ENCODE measurements around the gene PLPP4. TPM values are rescaled to one million over a fixed set of nuclear protein-coding genes. Genes with fewer than 3 reads are reported as not detected.

The PLPP4 gene
- total and polyA plus RNA-seq, 10 donors = not detected

- WGBS, 5 donors = 70 to 89% (median 81%) methylated on average over 2 of the region's 2 CpGs
- intact Hi-C loops (cut with DNase I; ENCODE audit: low total_unique reads) = no loop called here
- Histone ChIP-seq H3K4me3 (no peak overlapping the region), H3K36me3 (no peaks in the 10 kb centered on the region), H3K9me3 (no peaks in the 10 kb centered on the region), H3K27ac (no peak overlapping the region), H3K4me1 (no peaks in the 10 kb centered on the region), H3K27me3 (replicated peaks in 1 of 7) (peaks cover 0 to 5% (median 0%) of the 10 kb centered on the region in 7 donors)
- TF ChIP-seq POLR2AphosphoS5 (IDR thresholded peaks at IDR 0.05) = no peak
- no peak for DNase-seq
Measured at GRCh38 chr10:120507651-120508050, 50.6 kb downstream of the PLPP4 start.

DNA sequence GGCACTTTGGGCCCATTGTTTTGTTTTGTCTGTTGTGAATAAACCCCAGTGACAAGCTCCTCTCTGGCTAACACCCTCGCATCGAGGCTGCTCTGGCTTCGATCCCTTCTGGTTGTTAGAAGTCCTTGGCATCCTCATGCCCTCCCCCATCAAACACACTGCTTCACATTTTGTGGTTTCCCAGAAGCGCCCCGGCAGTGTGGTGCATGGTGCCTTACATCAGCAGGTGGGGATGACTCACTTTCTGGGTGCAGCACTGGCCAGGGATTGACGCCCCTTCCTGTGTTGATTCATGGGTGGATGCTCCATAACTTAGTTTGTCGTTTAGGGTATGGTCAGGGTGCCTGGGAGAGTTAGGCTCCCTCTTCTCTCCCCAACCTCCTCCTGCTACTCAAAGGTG is 51.4 kb downstream of the PLPP4 start:
- Histone ChIP-seq H3K9me3 (peaks cover 0 to 3% (median 0%) of the 10 kb centered on the region in 8 donors), H3K27me3 (replicated peaks in 1 of 7) (no peaks in the 10 kb centered on the region), H3K4me1 (no peaks in the 10 kb centered on the region), H3K36me3 (no peaks in the 10 kb centered on the region), H3K4me3 (no peak overlapping the region), H3K27ac (no peak overlapping the region)
- intact Hi-C loops (cut with DNase I; ENCODE audit: low total_unique reads) = no loop called here
- WGBS, 5 donors = 58 to 76% (median 69%) methylated on average over 7 of the region's 7 CpGs
- TF ChIP-seq POLR2AphosphoS5 (IDR thresholded peaks at IDR 0.05) (no peak), POLR2A (IDR thresholded peaks at IDR 0.05) (no peak)
- TF ChIP-seq, protein P1, sequence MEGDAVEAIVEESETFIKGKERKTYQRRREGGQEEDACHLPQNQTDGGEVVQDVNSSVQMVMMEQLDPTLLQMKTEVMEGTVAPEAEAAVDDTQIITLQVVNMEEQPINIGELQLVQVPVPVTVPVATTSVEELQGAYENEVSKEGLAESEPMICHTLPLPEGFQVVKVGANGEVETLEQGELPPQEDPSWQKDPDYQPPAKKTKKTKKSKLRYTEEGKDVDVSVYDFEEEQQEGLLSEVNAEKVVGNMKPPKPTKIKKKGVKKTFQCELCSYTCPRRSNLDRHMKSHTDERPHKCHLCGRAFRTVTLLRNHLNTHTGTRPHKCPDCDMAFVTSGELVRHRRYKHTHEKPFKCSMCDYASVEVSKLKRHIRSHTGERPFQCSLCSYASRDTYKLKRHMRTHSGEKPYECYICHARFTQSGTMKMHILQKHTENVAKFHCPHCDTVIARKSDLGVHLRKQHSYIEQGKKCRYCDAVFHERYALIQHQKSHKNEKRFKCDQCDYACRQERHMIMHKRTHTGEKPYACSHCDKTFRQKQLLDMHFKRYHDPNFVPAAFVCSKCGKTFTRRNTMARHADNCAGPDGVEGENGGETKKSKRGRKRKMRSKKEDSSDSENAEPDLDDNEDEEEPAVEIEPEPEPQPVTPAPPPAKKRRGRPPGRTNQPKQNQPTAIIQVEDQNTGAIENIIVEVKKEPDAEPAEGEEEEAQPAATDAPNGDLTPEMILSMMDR (IDR thresholded peaks at IDR 0.05 in 8 of 11, conservative IDR thresholded peaks at IDR 0.05 in 3 of 11) = no peak
- DNase-seq = no peak

DNA sequence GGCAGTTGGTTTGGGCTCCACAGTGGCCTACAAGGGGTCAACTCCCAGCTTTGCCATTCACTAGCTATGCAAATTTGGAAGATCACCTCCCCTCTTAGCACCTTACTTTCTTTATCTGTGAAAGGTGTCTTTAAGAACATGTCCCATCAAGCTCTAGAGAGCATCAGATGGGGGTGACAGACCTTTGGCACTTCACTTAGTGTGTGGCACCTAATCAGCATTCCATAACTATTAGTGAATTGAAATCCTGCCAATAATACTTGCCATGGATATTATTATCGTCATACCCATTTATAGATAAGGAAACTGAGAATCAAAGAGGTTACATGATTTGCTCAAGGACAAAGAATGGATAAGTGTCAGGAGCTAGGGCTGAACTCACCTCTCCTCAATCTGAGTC is 51.9 kb downstream of the PLPP4 start:
- Histone ChIP-seq H3K4me1 (no peaks in the 10 kb centered on the region), H3K4me3 (no peak overlapping the region), H3K27me3 (replicated peaks in 1 of 7) (no peaks in the 10 kb centered on the region), H3K36me3 (no peaks in the 10 kb centered on the region), H3K9me3 (peaks cover 0 to 3% (median 0%) of the 10 kb centered on the region in 8 donors), H3K27ac (no peak overlapping the region)
- no peak for DNase-seq
- no peak for TF ChIP-seq POLR2AphosphoS5 (IDR thresholded peaks at IDR 0.05)
- TF ChIP-seq, protein P1 (IDR thresholded peaks at IDR 0.05 in 8 of 11, conservative IDR thresholded peaks at IDR 0.05 in 3 of 11) = no peak
- 74 to 94% (median 92%) methylated on average over 1 of the region's 1 CpG for WGBS, 5 donors
- intact Hi-C loops (cut with DNase I; ENCODE audit: low total_unique reads) = no loop called here

DNA sequence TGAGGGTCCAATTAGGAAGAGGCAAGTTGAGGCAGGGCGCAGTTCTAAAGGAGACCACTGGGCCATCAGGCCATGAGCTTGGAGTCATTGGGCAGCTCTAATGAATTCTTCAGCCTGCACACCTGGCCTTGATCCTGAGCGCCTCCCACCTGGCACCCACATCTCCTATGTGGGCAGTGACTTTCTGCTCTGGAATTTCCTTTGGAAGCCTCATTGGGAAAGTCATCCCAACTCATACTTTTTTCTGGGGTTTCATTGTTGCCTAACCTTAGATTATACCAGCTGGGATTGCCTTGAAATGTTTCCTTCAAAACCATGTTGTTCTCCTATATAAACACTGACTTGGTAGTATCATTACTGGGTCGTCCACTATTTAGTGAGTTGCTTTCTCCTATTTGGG is 54.1 kb downstream of the PLPP4 start:
- Histone ChIP-seq H3K27me3 (replicated peaks in 1 of 7) (peaks cover 0 to 4% (median 0%) of the 10 kb centered on the region in 7 donors), H3K4me3 (no peak overlapping the region), H3K27ac (no peak overlapping the region), H3K36me3 (no peaks in the 10 kb centered on the region), H3K9me3 (peaks cover 0 to 3% (median 0%) of the 10 kb centered on the region in 8 donors), H3K4me1 (no peaks in the 10 kb centered on the region)
- 77 to 81% (median 79%) methylated on average over 3 of the region's 3 CpGs for WGBS, 5 donors
- no peak for TF ChIP-seq POLR2A (IDR thresholded peaks at IDR 0.05)
- TF ChIP-seq, protein P1 (IDR thresholded peaks at IDR 0.05 in 8 of 11, conservative IDR thresholded peaks at IDR 0.05 in 3 of 11) = no peak
- no peak for TF ChIP-seq POLR2AphosphoS5 (IDR thresholded peaks at IDR 0.05)
- DNase-seq = no peak
- intact Hi-C loops (cut with DNase I; ENCODE audit: low total_unique reads) = no loop called here

DNA sequence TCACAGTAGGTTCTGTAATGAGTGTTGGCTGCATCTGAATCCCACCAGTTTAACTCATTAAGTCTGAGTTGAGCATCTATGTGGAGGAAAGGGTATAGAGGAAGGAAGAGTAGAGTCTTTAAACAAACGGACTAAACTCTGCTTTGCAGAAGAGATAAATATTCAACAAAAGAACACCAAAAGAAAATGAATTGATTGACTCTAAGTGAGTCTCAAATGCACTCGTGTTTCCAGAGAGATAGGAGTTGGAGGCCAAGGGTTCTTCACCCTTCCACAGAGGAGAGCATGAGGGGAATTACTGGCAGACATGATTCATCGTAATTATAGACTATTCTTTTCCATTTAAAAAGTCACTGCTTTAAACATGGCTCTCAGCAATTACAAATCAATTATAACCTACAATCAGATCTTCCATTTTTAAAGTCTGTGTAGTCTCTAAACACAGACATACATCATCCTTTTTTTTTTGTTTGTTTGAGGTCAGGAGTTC is 56.3 kb downstream of the PLPP4 start:
- no peaks in the 10 kb centered on the region for H3K36me3 ChIP-seq
- peaks cover 0 to 4% (median 0%) of the 10 kb centered on the region in 7 donors for H3K27me3 ChIP-seq (replicated peaks in 1 of 7)
- H3K9me3 ChIP-seq = peaks cover 0 to 3% (median 0%) of the 10 kb centered on the region in 8 donors
- intact Hi-C loops (cut with DNase I; ENCODE audit: low total_unique reads) = no loop called here
- H3K27ac ChIP-seq = no peak overlapping the region
- no peak for DNase-seq
- TF ChIP-seq POLR2A (IDR thresholded peaks at IDR 0.05) (no peak), POLR2AphosphoS5 (IDR thresholded peaks at IDR 0.05) (no peak)
- TF ChIP-seq, protein P1 (IDR thresholded peaks at IDR 0.05 in 8 of 11, conservative IDR thresholded peaks at IDR 0.05 in 3 of 11) = no peak
- WGBS, 5 donors = 48 to 60% (median 58%) methylated on average over 3 of the region's 3 CpGs
- no peak overlapping the region for H3K4me3 ChIP-seq
- no peaks in the 10 kb centered on the region for H3K4me1 ChIP-seq
